OCI-LY7 (cell line): ENCODE results near the gene SIPA1L3. TPM values are rescaled to one million over a fixed set of nuclear protein-coding genes. Genes with fewer than 3 reads are reported as not detected.

Experiments used
- BruUV-seq: library from RNA; stranded (reverse); fragments of 400-500 nt; replicated peaks from 2 replicates; lab custom pipeline; 2021; lab: Mats Ljungman, UMichigan
- CTCF ChIA-PET: fragments of 300-600 bp; sonication (Branson Sonifier 250); formaldehyde crosslinking; loops from one replicate; lab custom pipeline; 2022; ENCODE audit warnings: antibody characterized with exemption; ENCODE audit not compliant: unreplicated experiment; lab: Charles Lee
- POLR2A ChIA-PET: fragments of 300-600 bp; sonication (Branson Sonifier 250); formaldehyde crosslinking; loops from one replicate; lab custom pipeline; 2022; ENCODE audit warnings: antibody characterized with exemption; lab: Charles Lee
- DNase-seq: peaks from one replicate; pipeline ENCODE4 v3.0.0-alpha.2; 2015; ENCODE audit warnings: low spot score
- H2AFZ ChIP-seq: fragments of 200-600 bp; sonication (generic), shearing (Covaris generic); 2 replicates; pipeline ENCODE4 v1.6.1; 2014; ENCODE audit warnings: mild to moderate bottlenecking, antibody characterized with exemption, low read length, moderate library complexity
- H3K27ac ChIP-seq: fragments of 200-600 bp; sonication (generic); 2 replicates; pipeline ENCODE4 v1.5.1; 2014; ENCODE audit warnings: mixed run types, low read depth, mild to moderate bottlenecking, moderate library complexity, low read length, inconsistent platforms; ENCODE audit not compliant: poor library complexity, severe bottlenecking
- H3K36me3 ChIP-seq: fragments of 200-600 bp; sonication (generic); 2 replicates; pipeline ENCODE4 v1.6.1; 2014; ENCODE audit warnings: mild to moderate bottlenecking, antibody characterized with exemption, low read length, moderate library complexity, mixed read lengths; ENCODE audit not compliant: insufficient read depth
- H3K4me1 ChIP-seq: fragments of 200-600 bp; sonication (generic); 2 replicates; pipeline ENCODE4 v1.5.1; 2014; ENCODE audit warnings: mild to moderate bottlenecking, low read length; ENCODE audit not compliant: insufficient read depth, poor library complexity, severe bottlenecking
- H3K4me2 ChIP-seq: fragments of 200-600 bp; sonication (generic); 2 replicates; pipeline ENCODE4 v1.6.1; 2014; ENCODE audit warnings: mild to moderate bottlenecking, low read length
- H3K4me3 ChIP-seq: fragments of 200-600 bp; sonication (generic); 2 replicates; pipeline ENCODE4 v1.5.1; 2014; ENCODE audit warnings: mild to moderate bottlenecking, low read depth, low read length; ENCODE audit not compliant: poor library complexity, severe bottlenecking
- H3K79me2 ChIP-seq: fragments of 200-600 bp; sonication (generic); 2 replicates; pipeline ENCODE4 v1.6.1; 2016; ENCODE audit warnings: low read depth, mild to moderate bottlenecking, low read length, moderate library complexity, mixed read lengths; ENCODE audit not compliant: insufficient read depth
- H3K9me2 ChIP-seq: fragments of 200-600 bp; sonication (generic); 2 replicates; pipeline ENCODE4 v1.6.1; 2016; ENCODE audit warnings: mild to moderate bottlenecking, low read length, mixed read lengths; ENCODE audit not compliant: insufficient read depth
- H3K9me3 ChIP-seq: fragments of 200-600 bp; sonication (generic); 2 replicates; pipeline ENCODE4 v1.6.1; 2014; ENCODE audit warnings: mild to moderate bottlenecking, mixed run types, low read length, mixed read lengths
- H4K20me1 ChIP-seq: fragments of 200-600 bp; sonication (generic); 2 replicates; pipeline ENCODE4 v1.6.1; 2014; ENCODE audit warnings: mild to moderate bottlenecking, antibody characterized with exemption, low read length, moderate library complexity, mixed read lengths; ENCODE audit not compliant: insufficient read depth
- EZH2phosphoT487 ChIP-seq: fragments of 200-600 bp; sonication (generic); IDR thresholded peaks from 2 replicates; pipeline ENCODE4 v1.6.1; 2018; ENCODE audit warnings: low read depth, borderline replicate concordance, mild to moderate bottlenecking, mixed run types, antibody characterized with exemption, low read length, moderate library complexity, mixed read lengths
- intact Hi-C: fragments of 100-400 bp; cut with micrococcal nuclease; formaldehyde crosslinking; loops from one replicate; pipeline ENCODE4 v1.10.0; 2022; ENCODE audit not compliant: unreplicated experiment
- total RNA-seq, 2 experiments: library from RNA; depleted of rRNA in 1 of 2; stranded (reverse); fragments of >200 nt in 1 of 2; shearing (Covaris generic) in 1 of 2; gene quantifications; 2 replicates each; pipeline ENCODE4 v1.2.3, GENCODE V29; 2014 to 2022
- TF ChIP-seq, protein P1 (sequence below): fragments of 200-600 bp; sonication (generic); conservative IDR thresholded peaks from 2 replicates; pipeline ENCODE4 v1.5.1; 2014; ENCODE audit warnings: mild to moderate bottlenecking, antibody characterized with exemption, low read length, moderate library complexity, mixed read lengths

The SIPA1L3 gene
- total RNA-seq, 2 experiments from 2014 or later = 21.2 to 84.4 TPM

DNA sequence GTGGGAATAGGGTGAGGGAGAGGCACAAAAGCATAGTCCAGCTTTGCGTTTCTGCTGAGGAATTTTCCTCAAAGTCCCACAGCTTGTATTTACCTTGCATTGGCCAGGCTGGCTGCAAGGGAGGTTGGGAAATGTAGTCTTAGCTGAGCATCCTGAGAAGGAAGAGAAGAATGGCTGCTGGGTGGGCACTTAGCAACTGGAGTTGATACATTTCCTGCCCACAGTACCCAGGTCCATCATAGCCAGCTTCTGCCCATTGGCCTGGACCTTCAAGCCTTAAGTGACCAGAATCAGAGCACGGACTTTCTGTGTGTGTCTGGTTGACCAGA, 112.4 kb downstream of the SIPA1L3 start:
- Histone ChIP-seq H4K20me1 (no peaks in the 10 kb centered on the region; the same call in 1 of the 2 replicates), H3K9me2 (no peaks in the 10 kb centered on the region), H2AFZ (no peak overlapping the region), H3K27ac (no peak overlapping the region), H3K9me3 (no peaks in the 10 kb centered on the region), H3K4me1 (peaks cover 8% of the 10 kb centered on the region), H3K36me3 (no peaks in the 10 kb centered on the region), H3K4me3 (no peak overlapping the region), H3K4me2 (no peak overlapping the region), H3K79me2 (no peaks in the 10 kb centered on the region)
- TF ChIP-seq EZH2phosphoT487 = no peak
- TF ChIP-seq, protein P1, sequence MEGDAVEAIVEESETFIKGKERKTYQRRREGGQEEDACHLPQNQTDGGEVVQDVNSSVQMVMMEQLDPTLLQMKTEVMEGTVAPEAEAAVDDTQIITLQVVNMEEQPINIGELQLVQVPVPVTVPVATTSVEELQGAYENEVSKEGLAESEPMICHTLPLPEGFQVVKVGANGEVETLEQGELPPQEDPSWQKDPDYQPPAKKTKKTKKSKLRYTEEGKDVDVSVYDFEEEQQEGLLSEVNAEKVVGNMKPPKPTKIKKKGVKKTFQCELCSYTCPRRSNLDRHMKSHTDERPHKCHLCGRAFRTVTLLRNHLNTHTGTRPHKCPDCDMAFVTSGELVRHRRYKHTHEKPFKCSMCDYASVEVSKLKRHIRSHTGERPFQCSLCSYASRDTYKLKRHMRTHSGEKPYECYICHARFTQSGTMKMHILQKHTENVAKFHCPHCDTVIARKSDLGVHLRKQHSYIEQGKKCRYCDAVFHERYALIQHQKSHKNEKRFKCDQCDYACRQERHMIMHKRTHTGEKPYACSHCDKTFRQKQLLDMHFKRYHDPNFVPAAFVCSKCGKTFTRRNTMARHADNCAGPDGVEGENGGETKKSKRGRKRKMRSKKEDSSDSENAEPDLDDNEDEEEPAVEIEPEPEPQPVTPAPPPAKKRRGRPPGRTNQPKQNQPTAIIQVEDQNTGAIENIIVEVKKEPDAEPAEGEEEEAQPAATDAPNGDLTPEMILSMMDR = no peak
- no TSS peak for BruUV-seq
- intact Hi-C loops = no loop called here
- ChIA-PET POLR2A (interaction anchor here (1.1 to 2.0 kb wide), 2 partner anchors 9 to 10 kb away, joined by 3 to 7 read pairs; no protein-coding TSS in a partner anchor), CTCF (interaction anchor here (0.8 kb wide), 1 partner anchor 15 kb away, joined by 4 read pairs; no protein-coding TSS in a partner anchor)
- DNase-seq = no peak

DNA sequence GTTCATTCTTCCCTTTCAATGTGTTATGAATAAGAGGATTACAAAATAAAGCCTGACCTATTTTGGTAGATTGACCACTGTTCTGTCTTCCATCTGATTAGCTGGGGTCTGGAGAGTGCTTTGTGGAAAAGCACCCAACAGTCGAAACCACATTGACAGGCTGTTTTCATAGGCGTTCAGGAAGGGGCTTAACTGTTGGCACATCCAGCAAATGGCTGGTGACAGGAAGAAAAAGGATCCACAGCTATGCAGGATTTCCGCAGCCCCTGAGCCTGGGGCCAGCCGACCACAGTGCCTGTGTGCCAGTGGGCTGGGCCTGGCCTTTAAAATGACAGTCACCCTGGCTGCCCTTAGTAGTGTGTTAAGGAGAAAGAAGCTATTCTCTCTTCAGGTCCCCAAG, 113.3 kb downstream of the SIPA1L3 start:
- H3K36me3 ChIP-seq = no peaks in the 10 kb centered on the region
- no peaks in the 10 kb centered on the region for H3K9me2 ChIP-seq
- no TSS peak for BruUV-seq
- no peak overlapping the region for H3K4me2 ChIP-seq
- ChIA-PET CTCF (no interaction called here), POLR2A (interaction anchor here (2.0 kb wide), 1 partner anchor 10 kb away, joined by 7 read pairs; no protein-coding TSS in a partner anchor)
- H2AFZ ChIP-seq = no peak overlapping the region
- no peaks in the 10 kb centered on the region for H3K9me3 ChIP-seq
- H3K79me2 ChIP-seq = no peaks in the 10 kb centered on the region
- H3K4me1 ChIP-seq = peaks cover 8% of the 10 kb centered on the region
- intact Hi-C loops = no loop called here
- no peak overlapping the region for H3K27ac ChIP-seq
- H4K20me1 ChIP-seq = no peaks in the 10 kb centered on the region; the same call in 1 of the 2 replicates
- no peak overlapping the region for H3K4me3 ChIP-seq
- TF ChIP-seq EZH2phosphoT487 = no peak
- TF ChIP-seq, protein P1 = no peak
- no peak for DNase-seq

DNA sequence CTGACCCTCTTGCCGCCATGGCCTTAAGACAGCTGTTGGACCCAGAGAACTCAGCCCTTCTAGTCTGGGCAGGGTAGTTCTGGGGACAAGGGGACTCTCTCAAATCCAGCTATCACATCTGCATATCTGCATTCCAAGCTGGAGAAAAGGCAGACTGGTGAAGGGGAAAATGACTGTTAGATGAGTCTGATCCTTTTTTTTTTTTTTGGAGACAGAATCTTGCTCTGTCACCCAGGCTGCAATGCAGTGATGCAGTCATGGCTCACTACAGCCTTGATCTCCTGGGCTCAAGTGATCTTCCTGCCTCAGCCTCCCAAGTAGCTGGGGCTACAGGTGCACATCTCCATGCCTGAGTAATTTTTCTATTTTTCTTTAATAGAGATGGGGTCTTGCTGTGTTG, 114.3 kb downstream of the SIPA1L3 start:
- no peak for DNase-seq
- TF ChIP-seq, protein P1 = no peak
- no peak for TF ChIP-seq EZH2phosphoT487
- no peak overlapping the region for H3K4me2 ChIP-seq
- BruUV-seq = no TSS peak
- POLR2A ChIA-PET = interaction anchor here (1.2 kb wide), 1 partner anchor 103 kb away, joined by 4 read pairs; no protein-coding TSS in a partner anchor
- H3K9me2 ChIP-seq = no peaks in the 10 kb centered on the region
- no peaks in the 10 kb centered on the region; the same call in 1 of the 2 replicates for H4K20me1 ChIP-seq
- intact Hi-C loops = no loop called here
- peaks cover 15% of the 10 kb centered on the region for H3K4me1 ChIP-seq
- no peaks in the 10 kb centered on the region for H3K36me3 ChIP-seq
- H2AFZ ChIP-seq = no peak overlapping the region
- no peak overlapping the region for H3K4me3 ChIP-seq
- CTCF ChIA-PET = interaction anchor here (0.6 kb wide), 1 partner anchor 13 kb away, joined by 9 read pairs; no protein-coding TSS in a partner anchor
- H3K9me3 ChIP-seq = no peaks in the 10 kb centered on the region
- H3K27ac ChIP-seq = no peak overlapping the region
- no peaks in the 10 kb centered on the region for H3K79me2 ChIP-seq
